Activated CD8-positive, alpha-beta T cell treated with anti-CD3 and anti-CD28 coated beads for 36 hours (primary cell): ENCODE results near the gene LACTB. TPM values are rescaled to one million over a fixed set of nuclear protein-coding genes. Genes with fewer than 3 reads are reported as not detected.

Source experiments
- ATAC-seq: fragments of 200-7000 bp; cut with Tn5 transposase; one replicate; pipeline ENCODE4 v1.10.0; 2021; ENCODE audit warnings: mild to moderate bottlenecking, moderate library complexity
- CTCF ChIA-PET: fragments of 350-600 bp; sonication (Branson Sonifier 250); formaldehyde crosslinking; loops from one replicate; lab custom pipeline; 2021; ENCODE audit warnings: antibody characterized with exemption; lab: Charles Lee
- POLR2A ChIA-PET: fragments of 350-600 bp; sonication (Branson Sonifier 250); formaldehyde crosslinking; loops from one replicate; lab custom pipeline; 2021; ENCODE audit warnings: antibody characterized with exemption; lab: Charles Lee
- DNase-seq: peaks from one replicate; pipeline ENCODE4 v3.0.0-alpha.2; 2020
- H3K27ac Mint-ChIP-seq: one replicate; pipeline ENCODE4 v1.8.0; 2021; ENCODE audit warnings: mild to moderate bottlenecking, mixed read lengths
- H3K27me3 Mint-ChIP-seq: one replicate; pipeline ENCODE4 v1.8.0; 2021; ENCODE audit warnings: mixed read lengths
- H3K36me3 Mint-ChIP-seq: one replicate; pipeline ENCODE4 v1.8.0; 2021; ENCODE audit warnings: low read depth, mixed read lengths
- H3K4me1 Mint-ChIP-seq: one replicate; pipeline ENCODE4 v1.8.0; 2021; ENCODE audit warnings: low read depth, mixed read lengths
- H3K4me3 Mint-ChIP-seq: one replicate; pipeline ENCODE4 v1.8.0; 2021; ENCODE audit warnings: mild to moderate bottlenecking, moderate library complexity, mixed read lengths
- H3K9me3 Mint-ChIP-seq: one replicate; pipeline ENCODE4 v1.8.0; 2021; ENCODE audit warnings: mixed read lengths
- intact Hi-C: fragments of 100-400 bp; cut with micrococcal nuclease; formaldehyde crosslinking; loops from one replicate; pipeline ENCODE4 v1.10.0; 2022
- total RNA-seq, 2 experiments: library from RNA; stranded (reverse); gene quantifications; one replicate each; pipeline ENCODE4 v1.2.3, GENCODE V29; 2021
- TF ChIP-seq, protein P1 (sequence below): fragments of 200-600 bp; IDR thresholded peaks from one replicate; pipeline ENCODE4 v1.8.0; 2022; ENCODE audit warnings: antibody characterized with exemption, mild to moderate bottlenecking

The LACTB gene
- total RNA-seq, 2 experiments from 2014 or later: 27.3 to 28.3 TPM

DNA sequence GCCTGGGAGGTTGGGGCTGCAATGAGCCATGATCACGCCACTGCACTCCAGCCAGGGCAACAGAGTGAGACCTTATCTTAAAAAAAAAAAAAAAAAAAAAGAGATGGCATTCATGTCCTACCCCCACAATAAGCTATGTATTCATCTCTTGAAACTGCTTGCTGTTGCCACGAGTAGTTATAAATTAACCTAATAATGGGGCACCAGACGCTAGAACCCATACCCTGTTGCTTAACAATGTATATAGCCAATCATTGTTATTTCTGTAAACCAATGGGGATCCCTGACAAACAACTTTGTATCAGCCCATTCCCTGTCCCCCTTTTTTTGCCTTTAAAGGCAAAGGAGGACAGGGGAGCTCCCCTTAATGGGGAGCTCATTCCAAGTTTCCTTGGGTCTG lies 2.8 kb upstream of the LACTB start:
- POLR2A ChIA-PET: no interaction called here
- DNase-seq: no peak

DNA sequence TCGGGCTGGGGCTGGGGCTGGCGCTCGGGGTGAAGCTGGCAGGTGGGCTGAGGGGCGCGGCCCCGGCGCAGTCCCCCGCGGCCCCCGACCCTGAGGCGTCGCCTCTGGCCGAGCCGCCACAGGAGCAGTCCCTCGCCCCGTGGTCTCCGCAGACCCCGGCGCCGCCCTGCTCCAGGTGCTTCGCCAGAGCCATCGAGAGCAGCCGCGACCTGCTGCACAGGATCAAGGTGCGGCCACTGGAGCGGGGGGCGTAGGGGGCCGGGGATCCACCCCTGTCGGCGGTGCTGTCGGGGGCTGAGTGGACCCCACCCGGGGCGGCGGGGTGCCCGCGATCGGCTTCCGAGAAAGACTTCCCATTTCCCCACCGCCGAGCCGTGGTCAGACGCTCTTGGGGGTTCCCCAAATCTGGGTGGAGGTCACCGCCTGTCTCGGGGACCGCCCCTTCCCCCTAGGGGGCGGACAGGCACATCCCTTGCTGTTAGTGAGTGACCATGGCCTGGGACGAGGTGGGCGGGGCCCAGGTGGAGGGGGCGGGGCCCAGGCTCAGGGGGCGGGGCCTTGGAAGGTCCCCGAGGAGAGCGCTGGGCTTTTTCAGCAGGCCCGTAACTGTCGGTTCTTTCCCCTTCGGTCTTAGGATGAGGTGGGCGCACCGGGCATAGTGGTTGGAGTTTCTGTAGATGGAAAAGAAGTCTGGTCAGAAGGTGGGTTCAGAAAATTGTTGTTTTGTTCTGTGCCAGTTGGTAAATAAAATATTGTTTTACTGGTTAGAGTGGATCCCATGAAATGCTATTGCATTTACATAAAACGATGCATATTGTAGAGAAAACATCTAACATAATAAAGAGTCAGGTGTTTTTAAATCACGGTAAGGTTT lies 578 bp downstream of the LACTB start:
- intact Hi-C loops: no loop called here
- ATAC-seq (peak; percentile 93), DNase-seq (peak; percentile 88)
- H3K36me3 Mint-ChIP-seq: peaks cover 7% of the 10 kb centered on the region
- H3K4me3 Mint-ChIP-seq: peak overlapping the region; percentile 81
- H3K4me1 Mint-ChIP-seq: peaks cover 19% of the 10 kb centered on the region
- CTCF ChIA-PET: no interaction called here
- H3K9me3 Mint-ChIP-seq: peaks cover 12% of the 10 kb centered on the region
- H3K27ac Mint-ChIP-seq: peak overlapping the region; percentile 72
- TF ChIP-seq, protein P1, sequence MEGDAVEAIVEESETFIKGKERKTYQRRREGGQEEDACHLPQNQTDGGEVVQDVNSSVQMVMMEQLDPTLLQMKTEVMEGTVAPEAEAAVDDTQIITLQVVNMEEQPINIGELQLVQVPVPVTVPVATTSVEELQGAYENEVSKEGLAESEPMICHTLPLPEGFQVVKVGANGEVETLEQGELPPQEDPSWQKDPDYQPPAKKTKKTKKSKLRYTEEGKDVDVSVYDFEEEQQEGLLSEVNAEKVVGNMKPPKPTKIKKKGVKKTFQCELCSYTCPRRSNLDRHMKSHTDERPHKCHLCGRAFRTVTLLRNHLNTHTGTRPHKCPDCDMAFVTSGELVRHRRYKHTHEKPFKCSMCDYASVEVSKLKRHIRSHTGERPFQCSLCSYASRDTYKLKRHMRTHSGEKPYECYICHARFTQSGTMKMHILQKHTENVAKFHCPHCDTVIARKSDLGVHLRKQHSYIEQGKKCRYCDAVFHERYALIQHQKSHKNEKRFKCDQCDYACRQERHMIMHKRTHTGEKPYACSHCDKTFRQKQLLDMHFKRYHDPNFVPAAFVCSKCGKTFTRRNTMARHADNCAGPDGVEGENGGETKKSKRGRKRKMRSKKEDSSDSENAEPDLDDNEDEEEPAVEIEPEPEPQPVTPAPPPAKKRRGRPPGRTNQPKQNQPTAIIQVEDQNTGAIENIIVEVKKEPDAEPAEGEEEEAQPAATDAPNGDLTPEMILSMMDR: peak; percentile 13
- H3K27me3 Mint-ChIP-seq: no peaks in the 10 kb centered on the region
- POLR2A ChIA-PET: no interaction called here

More for the DNA sequence above, 2.8 kb upstream of the LACTB start:
- H3K27me3 Mint-ChIP-seq: no peaks in the 10 kb centered on the region
- ATAC-seq: no peak
- peaks cover 2% of the 10 kb centered on the region for H3K36me3 Mint-ChIP-seq
- intact Hi-C loops: no loop called here
- CTCF ChIA-PET: interaction anchor here (1.5 kb wide), 1 partner anchor 70 kb away, joined by 4 read pairs; no protein-coding TSS in a partner anchor
- H3K4me3 Mint-ChIP-seq: no peak overlapping the region
- TF ChIP-seq, protein P1: no peak
- H3K9me3 Mint-ChIP-seq: peaks cover 12% of the 10 kb centered on the region
- H3K27ac Mint-ChIP-seq: no peak overlapping the region
- H3K4me1 Mint-ChIP-seq: peaks cover 11% of the 10 kb centered on the region

DNA sequence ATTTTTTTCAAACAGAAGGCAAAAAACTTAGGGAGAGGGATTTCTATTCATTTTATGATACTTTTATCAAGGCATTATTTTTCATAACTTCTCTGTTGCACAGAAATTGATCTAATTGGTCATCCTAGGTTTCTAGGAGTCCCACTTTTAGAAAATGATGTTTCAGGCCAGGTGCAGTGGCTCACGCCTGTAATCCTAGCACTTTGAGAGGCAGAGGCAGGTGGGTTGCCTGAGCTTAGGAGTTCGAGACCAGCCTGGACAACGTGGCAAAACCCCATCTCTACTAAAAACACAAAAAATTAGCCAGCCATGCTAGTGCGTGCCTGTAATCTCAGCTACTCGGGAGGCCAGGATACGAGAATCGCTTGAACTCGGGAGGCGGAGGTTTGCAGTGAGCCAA lies 2.8 kb downstream of the LACTB start:
- Mint-ChIP-seq H3K27ac (no peak overlapping the region), H3K9me3 (peaks cover 8% of the 10 kb centered on the region), H3K4me3 (no peak overlapping the region), H3K4me1 (peaks cover 21% of the 10 kb centered on the region), H3K36me3 (peaks cover 15% of the 10 kb centered on the region), H3K27me3 (no peaks in the 10 kb centered on the region)
- TF ChIP-seq, protein P1: no peak
- POLR2A ChIA-PET: no interaction called here
- ATAC-seq (no peak), DNase-seq (no peak)
- intact Hi-C loops: no loop called here
- CTCF ChIA-PET: interaction anchor here (0.6 to 1.2 kb wide), 2 partner anchors 9 to 82 kb away, joined by 3 read pairs; partner anchors contain the start of gene TPM1

DNA sequence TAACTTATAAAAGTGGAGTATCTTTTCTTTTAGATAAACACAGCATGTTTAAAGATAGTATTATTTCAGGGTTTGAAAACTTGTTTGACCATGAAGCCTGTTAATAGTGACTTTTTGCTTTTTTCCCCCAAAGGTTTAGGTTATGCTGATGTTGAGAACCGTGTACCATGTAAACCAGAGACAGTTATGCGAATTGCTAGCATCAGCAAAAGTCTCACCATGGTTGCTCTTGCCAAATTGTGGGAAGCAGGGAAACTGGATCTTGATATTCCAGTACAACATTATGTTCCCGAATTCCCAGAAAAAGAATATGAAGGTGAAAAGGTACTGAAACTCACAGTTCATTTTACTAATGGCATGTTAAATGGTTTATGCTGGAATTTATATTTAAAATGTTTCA lies 5.1 kb downstream of the LACTB start:
- H3K27me3 Mint-ChIP-seq: no peaks in the 10 kb centered on the region
- H3K4me1 Mint-ChIP-seq: peaks cover 15% of the 10 kb centered on the region
- ATAC-seq (no peak), DNase-seq (no peak)
- H3K36me3 Mint-ChIP-seq: peaks cover 16% of the 10 kb centered on the region
- H3K9me3 Mint-ChIP-seq: no peaks in the 10 kb centered on the region
- POLR2A ChIA-PET: no interaction called here
- CTCF ChIA-PET: interaction anchor here (1.1 to 1.9 kb wide), 2 partner anchors 20 to 78 kb away, joined by 4 to 8 read pairs; no protein-coding TSS in a partner anchor
- H3K27ac Mint-ChIP-seq: no peak overlapping the region
- H3K4me3 Mint-ChIP-seq: no peak overlapping the region
- intact Hi-C loops: no loop called here
- TF ChIP-seq, protein P1: no peak

DNA sequence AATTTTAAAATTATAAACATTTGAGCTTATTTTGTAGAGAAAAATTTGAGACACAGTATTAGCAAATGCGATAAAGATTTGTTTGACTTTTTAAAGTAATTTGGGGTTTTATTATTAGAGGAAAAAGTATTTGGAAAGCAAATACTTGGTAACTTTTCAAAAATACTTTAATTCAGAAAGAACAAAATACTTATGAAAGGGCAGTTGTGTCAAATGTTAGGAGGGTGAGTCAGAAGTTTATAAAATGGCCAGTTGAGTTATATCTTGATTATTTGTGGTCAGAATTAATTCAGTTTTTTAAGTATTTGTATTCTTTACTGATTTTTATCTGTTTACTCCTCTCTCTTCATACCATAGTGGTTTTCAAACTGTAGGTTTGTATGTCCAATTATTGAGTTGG lies 12.1 kb downstream of the LACTB start:
- Mint-ChIP-seq H3K4me1 (peaks cover 10% of the 10 kb centered on the region), H3K27me3 (no peaks in the 10 kb centered on the region), H3K36me3 (peaks cover 13% of the 10 kb centered on the region), H3K4me3 (no peak overlapping the region), H3K27ac (no peak overlapping the region), H3K9me3 (no peaks in the 10 kb centered on the region)
- ChIA-PET POLR2A (no interaction called here), CTCF (interaction anchor here (1.1 kb wide), 1 partner anchor 9 kb away, joined by 3 read pairs; no protein-coding TSS in a partner anchor)
- intact Hi-C loops: no loop called here
- no peak for DNase-seq
- TF ChIP-seq, protein P1: no peak
- ATAC-seq: no peak
